Spleen (tissue), 11 donors: ENCODE measurements around the gene DNAH9. TPM values are rescaled to one million over a fixed set of nuclear protein-coding genes. Genes with fewer than 3 reads are reported as not detected.

ENCODE experiments used
- DNase-seq: peaks from one replicate; pipeline ENCODE4 v3.0.0-alpha.2; 2020
- H3K27ac ChIP-seq, 8 donors: fragments of 200-600 bp; sonication (generic) in 7 of 8; 1 replicate in 4 of 8; 2 replicates in 4 of 8; pipeline versions ENCODE4 v1.5.0 to v1.8.0; 2016 to 2021; ENCODE audit warnings: inconsistent platforms in 4 of 8, mild to moderate bottlenecking in 4 of 8, moderate library complexity in 1 of 8
- H3K27me3 ChIP-seq, 7 donors: fragments of 200-600 bp; sonication (generic) in 6 of 7; replicated peaks in 1 of 7; 1 replicate in 4 of 7; 2 replicates in 3 of 7; pipeline versions ENCODE4 v1.5.0 to v1.8.0; 2016 to 2021; ENCODE audit warnings: inconsistent platforms in 3 of 7, mild to moderate bottlenecking in 1 of 7
- H3K36me3 ChIP-seq, 6 donors: fragments of 200-600 bp; sonication (generic) in 5 of 6; 1 replicate in 4 of 6; 2 replicates in 2 of 6; pipeline versions ENCODE4 v1.5.0 to v1.8.0; 2016 to 2021; ENCODE audit warnings: inconsistent platforms in 2 of 6
- H3K4me1 ChIP-seq, 6 donors: fragments of 200-600 bp; sonication (generic) in 5 of 6; 1 replicate in 3 of 6; 2 replicates in 3 of 6; pipeline versions ENCODE4 v1.5.0 to v1.8.0; 2016 to 2021; ENCODE audit warnings: inconsistent platforms in 3 of 6
- H3K4me3 ChIP-seq, 8 donors: fragments of 200-600 bp; sonication (generic) in 7 of 8; 1 replicate in 4 of 8; 2 replicates in 4 of 8; pipeline versions ENCODE4 v1.5.0 to v1.8.0; 2016 to 2021; ENCODE audit warnings: inconsistent platforms in 4 of 8, mild to moderate bottlenecking in 4 of 8, moderate library complexity in 2 of 8
- H3K9me3 ChIP-seq, 8 donors: fragments of 200-600 bp; sonication (generic) in 7 of 8; 1 replicate in 4 of 8; 2 replicates in 4 of 8; pipeline versions ENCODE4 v1.5.0 to v1.8.0; 2016 to 2021; ENCODE audit warnings: inconsistent platforms in 4 of 8
- POLR2A ChIP-seq, 3 donors: fragments of 450-650 bp; IDR thresholded peaks; one replicate each; pipeline ENCODE4 v1.5.1; 2017; ENCODE audit warnings: antibody characterized with exemption in 3 of 3, mild to moderate bottlenecking in 1 of 3
- POLR2AphosphoS5 ChIP-seq, 3 donors: sonication (generic); formaldehyde crosslinking; IDR thresholded peaks; one replicate each; pipeline ENCODE4 v1.5.1; 2017; ENCODE audit warnings: antibody characterized with exemption in 3 of 3
- WGBS, 5 donors: extraction: QIAGEN DNeasy Blood & Tissue Kit in 3 of 5; methylation state at CpG; one replicate each; pipeline versions ENCODE4 v1.1.5 to v1.1.7; 2013 to 2018; 5-methylcytosine and 5-hydroxymethylcytosine counted together
- intact Hi-C: fragments of 100-400 bp; cut with DNase I; formaldehyde crosslinking; loops from one replicate; pipeline ENCODE4 v1.15.0; 2023; ENCODE audit warnings: low total_unique reads
- polyA plus RNA-seq, 3 donors: library from polyadenylated mRNA; stranded (reverse); fragments of 200-250 nt; gene quantifications; one replicate each; pipeline ENCODE4 v1.2.1, GENCODE V29; 2013
- total RNA-seq, 7 donors: library from RNA; depleted of rRNA in 3 of 7; stranded (reverse); fragments of >200 nt in 3 of 7; fragmentation: NEBNext Ultra II Directional in 4 of 7; extraction: Animal tissue kit (Norgen Biotek cat#: 25700) in 4 of 7; gene quantifications; one replicate each; pipeline versions ENCODE4 v1.1.0 to v1.2.1, GENCODE V29; 2016 to 2021
- TF ChIP-seq, protein P1 (sequence below), 11 experiments: fragments of 200-600 bp in 7 of 11; fragments of 450-650 bp in 4 of 11; sonication (generic) in 4 of 11; IDR thresholded peaks in 8 of 11; conservative IDR thresholded peaks in 3 of 11; 1 replicate in 7 of 11; 2 replicates in 4 of 11; pipeline versions ENCODE4 v1.4.0 to v1.8.0; 2016 to 2021; ENCODE audit warnings: antibody characterized with exemption in 11 of 11, inconsistent platforms in 4 of 11, mild to moderate bottlenecking in 1 of 11
- donor health status: healthy with polysubstance abuse.
- donor health status: DM: no; HTN: no; CAD: no; lungs with moderate emphysema.
- donor health status: DM: no; HTN: no; CAD: no.
- donor health status: Bipolar disorder and iron deficiency.
- donor health status: healthy.
- donor health status: DM: no; HTN: no; CAD: no.
- donor health status: DM: yes; HTN: yes; CAD: no.

DNAH9 gene
- total and polyA plus RNA-seq, 10 donors, result 0.06 to 0.92 (median 0.22) TPM; not detected in 2

DNA sequence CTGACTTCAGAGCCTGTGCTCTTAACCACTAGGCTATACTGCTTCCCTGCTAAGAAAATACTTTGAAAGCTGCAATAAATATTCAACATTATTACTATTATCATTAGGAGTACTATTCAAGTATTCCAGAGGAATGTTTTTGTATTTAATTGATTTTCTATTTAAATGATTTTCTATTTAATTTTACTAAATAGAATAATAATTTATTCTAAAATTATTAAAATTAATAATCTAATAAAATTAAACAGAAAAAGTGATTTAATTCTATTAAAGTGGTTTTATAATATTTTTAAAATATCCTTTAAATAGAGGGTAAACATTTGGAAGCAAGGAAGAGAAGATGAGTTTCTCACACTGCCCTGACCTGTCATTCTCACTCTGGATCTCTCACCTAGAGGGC is 173.8 kb downstream of the DNAH9 start:
- Histone ChIP-seq H3K9me3 (no peaks in the 10 kb centered on the region), H3K4me1 (peaks cover 0 to 16% (median 0%) of the 10 kb centered on the region in 6 donors), H3K27ac (no peak overlapping the region), H3K27me3 (no peaks in the 10 kb centered on the region), H3K36me3 (no peaks in the 10 kb centered on the region), H3K4me3 (no peak overlapping the region)
- intact Hi-C loops, result no loop called here
- TF ChIP-seq POLR2AphosphoS5 (IDR thresholded peaks at IDR 0.05), result no peak
- TF ChIP-seq, protein P1, sequence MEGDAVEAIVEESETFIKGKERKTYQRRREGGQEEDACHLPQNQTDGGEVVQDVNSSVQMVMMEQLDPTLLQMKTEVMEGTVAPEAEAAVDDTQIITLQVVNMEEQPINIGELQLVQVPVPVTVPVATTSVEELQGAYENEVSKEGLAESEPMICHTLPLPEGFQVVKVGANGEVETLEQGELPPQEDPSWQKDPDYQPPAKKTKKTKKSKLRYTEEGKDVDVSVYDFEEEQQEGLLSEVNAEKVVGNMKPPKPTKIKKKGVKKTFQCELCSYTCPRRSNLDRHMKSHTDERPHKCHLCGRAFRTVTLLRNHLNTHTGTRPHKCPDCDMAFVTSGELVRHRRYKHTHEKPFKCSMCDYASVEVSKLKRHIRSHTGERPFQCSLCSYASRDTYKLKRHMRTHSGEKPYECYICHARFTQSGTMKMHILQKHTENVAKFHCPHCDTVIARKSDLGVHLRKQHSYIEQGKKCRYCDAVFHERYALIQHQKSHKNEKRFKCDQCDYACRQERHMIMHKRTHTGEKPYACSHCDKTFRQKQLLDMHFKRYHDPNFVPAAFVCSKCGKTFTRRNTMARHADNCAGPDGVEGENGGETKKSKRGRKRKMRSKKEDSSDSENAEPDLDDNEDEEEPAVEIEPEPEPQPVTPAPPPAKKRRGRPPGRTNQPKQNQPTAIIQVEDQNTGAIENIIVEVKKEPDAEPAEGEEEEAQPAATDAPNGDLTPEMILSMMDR (IDR thresholded peaks at IDR 0.05 in 8 of 11, conservative IDR thresholded peaks at IDR 0.05 in 3 of 11), result no peak
- no peak for TF ChIP-seq POLR2A (IDR thresholded peaks at IDR 0.05)
- DNase-seq, result no peak

DNA sequence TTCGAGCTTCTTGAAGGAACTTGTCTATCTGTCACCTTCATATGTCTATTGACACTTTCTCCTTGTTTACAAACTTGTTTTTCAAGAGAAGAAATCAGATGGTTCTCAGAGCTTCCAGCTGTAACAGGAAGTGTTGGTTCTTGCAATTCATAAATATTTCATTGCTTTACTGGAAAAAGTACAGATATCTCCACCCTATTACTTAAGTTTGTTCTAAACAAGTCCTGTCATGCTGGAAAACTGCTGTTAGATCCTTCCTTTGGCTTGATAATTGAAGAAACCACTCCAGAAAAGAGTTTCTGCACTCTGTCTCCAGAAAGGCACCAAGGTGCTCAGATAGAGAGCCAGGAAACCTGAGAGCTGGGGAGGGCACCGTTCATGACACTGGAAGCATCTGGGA is 181.6 kb downstream of the DNAH9 start:
- TF ChIP-seq POLR2A (IDR thresholded peaks at IDR 0.05), result no peak
- TF ChIP-seq, protein P1 (IDR thresholded peaks at IDR 0.05 in 8 of 11, conservative IDR thresholded peaks at IDR 0.05 in 3 of 11), result no peak
- no peak for TF ChIP-seq POLR2AphosphoS5 (IDR thresholded peaks at IDR 0.05)
- WGBS, 5 donors, result 52 to 82% (median 70%) methylated on average over 2 of the region's 2 CpGs
- H3K27ac ChIP-seq, result no peak overlapping the region
- H3K9me3 ChIP-seq, result peaks cover 0 to 5% (median 0%) of the 10 kb centered on the region in 8 donors
- intact Hi-C loops, result no loop called here
- H3K4me1 ChIP-seq, result no peaks in the 10 kb centered on the region
- H3K27me3 ChIP-seq, result no peaks in the 10 kb centered on the region
- H3K36me3 ChIP-seq, result no peaks in the 10 kb centered on the region
- DNase-seq, result no peak
- H3K4me3 ChIP-seq, result no peak overlapping the region

DNA sequence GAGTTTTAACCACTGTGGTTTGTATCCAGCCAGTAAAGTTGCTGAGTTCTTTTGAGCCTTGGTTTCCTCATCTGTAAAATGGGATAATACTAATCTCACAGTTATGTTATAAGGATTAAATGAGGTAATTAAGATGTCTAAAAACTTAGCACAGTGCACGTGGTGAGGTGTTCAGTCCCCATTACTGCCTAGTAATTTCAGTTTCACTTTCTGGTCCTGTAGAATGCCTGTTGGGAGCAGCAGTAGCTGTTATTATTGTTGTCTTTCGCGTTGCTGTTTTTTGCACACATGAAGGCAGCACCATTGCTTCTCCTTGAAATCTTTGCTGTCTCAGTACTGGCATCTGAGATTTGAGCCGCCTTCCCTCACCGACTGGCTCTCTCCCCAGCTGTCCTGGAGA is 182.4 kb downstream of the DNAH9 start:
- Histone ChIP-seq H3K9me3 (peaks cover 0 to 5% (median 0%) of the 10 kb centered on the region in 8 donors), H3K27ac (no peak overlapping the region), H3K27me3 (no peaks in the 10 kb centered on the region), H3K36me3 (no peaks in the 10 kb centered on the region), H3K4me3 (no peak overlapping the region), H3K4me1 (no peaks in the 10 kb centered on the region)
- no peak for TF ChIP-seq POLR2AphosphoS5 (IDR thresholded peaks at IDR 0.05)
- TF ChIP-seq POLR2A (IDR thresholded peaks at IDR 0.05), result no peak
- TF ChIP-seq, protein P1 (IDR thresholded peaks at IDR 0.05 in 8 of 11, conservative IDR thresholded peaks at IDR 0.05 in 3 of 11), result no peak
- WGBS, 5 donors, result 85 to 89% (median 86%) methylated on average over 5 of the region's 5 CpGs
- intact Hi-C loops, result no loop called here
- DNase-seq, result no peak

DNA sequence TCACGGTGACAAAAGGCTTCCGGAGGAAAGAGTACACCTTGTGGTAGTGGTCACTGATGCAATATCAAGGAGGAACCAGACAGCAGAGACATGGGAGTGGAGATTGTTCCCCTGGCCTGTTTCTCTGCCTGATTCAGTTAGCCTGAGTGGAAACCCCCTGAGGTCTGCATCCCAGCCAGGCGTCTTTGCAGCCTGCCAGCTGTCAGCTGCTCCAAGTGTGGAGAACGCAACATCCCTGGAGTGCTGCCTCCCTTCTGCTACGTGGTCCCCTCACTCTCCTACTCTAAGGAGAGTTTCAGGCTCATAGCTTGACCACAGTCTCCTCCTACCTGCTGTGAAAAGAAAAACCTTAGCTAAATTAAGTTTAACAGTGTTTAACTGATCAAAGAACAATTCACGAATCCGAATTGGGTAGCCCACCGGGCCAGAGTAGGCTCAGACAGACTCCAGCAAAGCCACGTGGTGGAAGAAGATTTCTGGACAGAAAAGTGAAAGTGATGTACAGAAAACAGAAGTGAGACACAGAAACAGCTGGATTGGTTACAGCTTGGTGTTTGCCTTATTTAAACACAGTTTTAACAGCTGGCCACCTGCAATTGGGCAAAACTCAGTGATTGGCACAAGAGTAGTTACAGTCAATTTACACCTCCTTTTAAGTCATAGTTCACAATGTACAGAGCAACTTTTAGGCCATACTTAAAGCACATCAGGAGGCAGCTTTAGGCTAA is 188.6 kb downstream of the DNAH9 start:
- no peaks in the 10 kb centered on the region for H3K36me3 ChIP-seq
- no peaks in the 10 kb centered on the region for H3K27me3 ChIP-seq
- TF ChIP-seq POLR2AphosphoS5 (IDR thresholded peaks at IDR 0.05) (no peak), POLR2A (IDR thresholded peaks at IDR 0.05) (no peak)
- TF ChIP-seq, protein P1 (IDR thresholded peaks at IDR 0.05 in 8 of 11, conservative IDR thresholded peaks at IDR 0.05 in 3 of 11), result no peak
- intact Hi-C loops, result no loop called here
- WGBS, 5 donors, result 74 to 80% (median 79%) methylated on average over 8 to 9 of the region's 9 CpGs
- H3K9me3 ChIP-seq, result peaks cover 0 to 25% (median 16%) of the 10 kb centered on the region in 8 donors
- H3K4me1 ChIP-seq, result no peaks in the 10 kb centered on the region
- H3K4me3 ChIP-seq, result no peak overlapping the region
- no peak for DNase-seq
- no peak overlapping the region for H3K27ac ChIP-seq
